Ovary (tissue), 9 donors: Measurements from ENCODE around the gene ATP6V1D. TPM values are rescaled to one million over a fixed set of nuclear protein-coding genes. Genes with fewer than 3 reads are reported as not detected.

Experiments used
- DNase-seq, 5 donors: peaks; one replicate each; pipeline ENCODE4 v3.0.0-alpha.2; 2019 to 2020
- H3K27ac ChIP-seq, 2 donors: fragments of 200-600 bp; one replicate each; pipeline versions ENCODE4 v1.5.1 to v1.8.0; 2019 to 2022
- H3K27me3 ChIP-seq: fragments of 200-600 bp; one replicate; pipeline ENCODE4 v1.8.0; 2022
- H3K36me3 ChIP-seq: fragments of 200-600 bp; sonication (generic); one replicate; pipeline ENCODE4 v1.5.1; 2019
- H3K4me1 ChIP-seq: one replicate; pipeline ENCODE4 v1.8.1; 2013; ENCODE audit warnings: mild to moderate bottlenecking, moderate library complexity; ENCODE audit not compliant: insufficient read depth
- H3K4me3 ChIP-seq: fragments of 200-600 bp; sonication (generic); one replicate; pipeline ENCODE4 v1.5.1; 2017
- H3K9me3 ChIP-seq, 2 donors: fragments of 200-600 bp in 1 of 2; sonication (generic) in 1 of 2; one replicate each; pipeline versions ENCODE4 v1.5.1 to v1.8.1; 2013 to 2019; ENCODE audit warnings: mild to moderate bottlenecking in 1 of 2, moderate library complexity in 1 of 2
- CTCF ChIP-seq, 3 donors: fragments of 450-650 bp in 2 of 3; fragments of 200-600 bp in 1 of 3; IDR thresholded peaks; one replicate each; pipeline versions ENCODE4 v1.5.1 to v1.8.0; 2016 to 2022; ENCODE audit warnings: antibody characterized with exemption in 3 of 3, mild to moderate bottlenecking in 1 of 3
- EP300 ChIP-seq: sonication (generic); formaldehyde crosslinking; IDR thresholded peaks from one replicate; pipeline ENCODE4 v1.6.1; 2017; ENCODE audit warnings: antibody characterized with exemption
- POLR2A ChIP-seq: fragments of 450-650 bp; IDR thresholded peaks from one replicate; pipeline ENCODE4 v1.6.1; 2017; ENCODE audit warnings: antibody characterized with exemption, mild to moderate bottlenecking, moderate library complexity
- WGBS, 3 donors: extraction: QIAGEN DNeasy Blood & Tissue Kit in 1 of 3; methylation state at CpG; one replicate each; pipeline versions ENCODE4 v1.1.5 to v1.1.7; 2013 to 2017; 5-methylcytosine and 5-hydroxymethylcytosine counted together
- intact Hi-C, 4 donors: fragments of 100-400 bp; cut with DNase I; formaldehyde crosslinking; loops; one replicate each; pipeline versions ENCODE4 v1.11.0 to v1.15.1; 2022 to 2023
- polyA plus RNA-seq, 2 donors: library from polyadenylated mRNA; stranded (reverse); fragments of 200-250 nt in 1 of 2; fragments of 350-450 nt in 1 of 2; fragmentation: Illumina TruSeq in 1 of 2; extraction: RNeasy Lipid Tissue Mini Kit (QIAGEN cat#74804) in 1 of 2; gene quantifications; one replicate each; pipeline ENCODE4 v1.2.3, GENCODE V29; 2013 to 2014
- total RNA-seq, 7 donors: library from RNA; depleted of rRNA in 2 of 7; stranded (reverse); fragments of >200 nt in 2 of 7; fragmentation: NEBNext Ultra II Directional in 3 of 7; extraction: Animal tissue kit (Norgen Biotek cat#: 25700) in 3 of 7; gene quantifications; one replicate each; pipeline versions ENCODE4 v1.1.0 to v1.2.4, GENCODE V29; 2016 to 2023
- donor health status: DM: no; HTN: no; CAD: no; lungs with moderate emphysema.
- donor health status: DM: no; HTN: no; CAD: no.
- donor health status: Bipolar disorder and iron deficiency.
- donor health status: DM: yes; HTN: yes; CAD: no.
- donor health status: DM: no; HTN: no; CAD: no.
- donor health status: DM: yes; HTN: yes; CAD: no.

Gene ATP6V1D
- total and polyA plus RNA-seq, 9 donors: 21.5 to 77.1 (median 35.4) TPM

- Histone ChIP-seq H3K27ac (no peak overlapping the region), H3K4me1 (peaks cover 8% of the 10 kb centered on the region)
- intact Hi-C loops: no loop called here
Measured at GRCh38 chr14:67357969-67358354, 1.6 kb downstream of the ATP6V1D start.

GRCh38 chr14:67357186-67357968 lies 2.2 kb downstream of the ATP6V1D start:
- peaks cover 6% of the 10 kb centered on the region for H3K4me1 ChIP-seq
- DNase-seq: no peak
- H3K9me3 ChIP-seq: no peaks in the 10 kb centered on the region
- TF ChIP-seq CTCF (IDR thresholded peaks at IDR 0.05): no peak
- no peak for TF ChIP-seq POLR2A
- no peak for TF ChIP-seq EP300
- H3K27me3 ChIP-seq: no peaks in the 10 kb centered on the region
- no peak overlapping the region for H3K27ac ChIP-seq
- intact Hi-C loops: no loop called here
- no peak overlapping the region for H3K4me3 ChIP-seq
- H3K36me3 ChIP-seq: no peaks in the 10 kb centered on the region
- 36 to 50% (median 36%) methylated on average over 4 of the region's 4 CpGs for WGBS, 3 donors

More at GRCh38 chr14:67357969-67358354, 1.6 kb downstream of the ATP6V1D start:
- Histone ChIP-seq H3K36me3 (no peaks in the 10 kb centered on the region), H3K27me3 (no peaks in the 10 kb centered on the region), H3K4me3 (no peak overlapping the region), H3K9me3 (no peaks in the 10 kb centered on the region)
- no peak for DNase-seq
- TF ChIP-seq EP300: no peak
- TF ChIP-seq POLR2A: no peak
- TF ChIP-seq CTCF (IDR thresholded peaks at IDR 0.05): no peak
- 30 to 37% (median 37%) methylated on average over 9 of the region's 9 CpGs for WGBS, 3 donors

- TF ChIP-seq POLR2A (no peak), CTCF (IDR thresholded peaks at IDR 0.05) (no peak), EP300 (no peak)
- no peaks in the 10 kb centered on the region for H3K27me3 ChIP-seq
- H3K4me3 ChIP-seq: no peak overlapping the region
- no peaks in the 10 kb centered on the region for H3K36me3 ChIP-seq
- WGBS, 3 donors: 67 to 86% (median 77%) methylated on average over 5 of the region's 5 CpGs
- no peak overlapping the region for H3K27ac ChIP-seq
- H3K9me3 ChIP-seq: no peaks in the 10 kb centered on the region
- DNase-seq: no peak
- no peaks in the 10 kb centered on the region for H3K4me1 ChIP-seq
- intact Hi-C loops: no loop called here
Measured at GRCh38 chr14:67352055-67352454, 7.5 kb downstream of the ATP6V1D start.

- TF ChIP-seq CTCF (IDR thresholded peaks at IDR 0.05) (no peak), POLR2A (no peak)
- no peak overlapping the region for H3K4me3 ChIP-seq
- intact Hi-C loops: no loop called here
- H3K9me3 ChIP-seq: no peaks in the 10 kb centered on the region
- H3K27me3 ChIP-seq: no peaks in the 10 kb centered on the region
- H3K4me1 ChIP-seq: no peaks in the 10 kb centered on the region
- DNase-seq: no peak
- no peak overlapping the region for H3K27ac ChIP-seq
- H3K36me3 ChIP-seq: no peaks in the 10 kb centered on the region
Measured at GRCh38 chr14:67345583-67345982, 14.0 kb downstream of the ATP6V1D start.
